Measurements from ENCODE around the gene SMPD1.
"Not testable (repeated sequence)": the region's sequence is repeated elsewhere in the genome, so short reads cannot be mapped to it uniquely, and the experiment has no call there.

Gene SMPD1

DNA sequence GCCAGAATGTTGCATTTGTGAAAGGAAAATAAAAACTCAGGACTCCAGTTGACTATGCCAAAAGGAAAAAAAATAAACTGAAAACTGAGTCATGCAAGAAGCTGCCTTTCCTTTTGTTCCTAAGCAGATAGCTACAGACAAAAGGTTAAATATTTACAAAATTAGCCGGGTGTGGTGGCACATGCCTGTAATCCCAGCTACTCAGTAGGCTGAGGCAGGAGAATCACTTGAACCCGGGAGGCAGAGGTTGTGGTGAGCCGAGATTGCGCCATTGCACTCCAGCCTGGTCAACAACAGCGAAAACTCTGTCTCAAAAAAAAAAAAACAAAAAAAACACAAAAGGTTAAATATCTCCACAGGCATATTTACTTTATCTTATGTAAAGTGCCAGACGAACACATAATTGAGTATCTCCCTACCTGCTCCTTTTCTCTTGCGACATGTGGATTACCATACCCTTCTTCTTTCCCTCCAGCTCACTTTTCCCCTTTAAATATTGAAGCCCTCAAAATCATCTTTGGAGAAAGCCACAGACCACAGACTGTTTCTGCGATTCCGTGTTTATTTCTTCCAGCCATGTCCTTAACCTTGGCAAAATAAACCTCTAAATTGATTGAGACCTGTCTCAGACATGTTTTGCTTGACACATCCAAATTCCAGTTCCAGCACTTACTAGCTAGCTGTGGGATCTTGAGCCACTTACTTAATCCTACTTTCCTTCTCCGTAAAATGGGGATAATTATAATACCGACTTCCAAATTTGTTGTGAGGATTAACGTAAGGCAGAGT lies 2.3 kb upstream of the SMPD1 start:
- CTCF ChIA-PET, result interaction anchor here (0.6 to 1.5 kb wide), 4 partner anchors 9 to 508 kb away, joined by 3 to 6 read pairs (median 4); no protein-coding TSS in a partner anchor
- no peak overlapping the region for H3K27ac ChIP-seq
- TF ChIP-seq, protein P1, sequence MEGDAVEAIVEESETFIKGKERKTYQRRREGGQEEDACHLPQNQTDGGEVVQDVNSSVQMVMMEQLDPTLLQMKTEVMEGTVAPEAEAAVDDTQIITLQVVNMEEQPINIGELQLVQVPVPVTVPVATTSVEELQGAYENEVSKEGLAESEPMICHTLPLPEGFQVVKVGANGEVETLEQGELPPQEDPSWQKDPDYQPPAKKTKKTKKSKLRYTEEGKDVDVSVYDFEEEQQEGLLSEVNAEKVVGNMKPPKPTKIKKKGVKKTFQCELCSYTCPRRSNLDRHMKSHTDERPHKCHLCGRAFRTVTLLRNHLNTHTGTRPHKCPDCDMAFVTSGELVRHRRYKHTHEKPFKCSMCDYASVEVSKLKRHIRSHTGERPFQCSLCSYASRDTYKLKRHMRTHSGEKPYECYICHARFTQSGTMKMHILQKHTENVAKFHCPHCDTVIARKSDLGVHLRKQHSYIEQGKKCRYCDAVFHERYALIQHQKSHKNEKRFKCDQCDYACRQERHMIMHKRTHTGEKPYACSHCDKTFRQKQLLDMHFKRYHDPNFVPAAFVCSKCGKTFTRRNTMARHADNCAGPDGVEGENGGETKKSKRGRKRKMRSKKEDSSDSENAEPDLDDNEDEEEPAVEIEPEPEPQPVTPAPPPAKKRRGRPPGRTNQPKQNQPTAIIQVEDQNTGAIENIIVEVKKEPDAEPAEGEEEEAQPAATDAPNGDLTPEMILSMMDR (conservative IDR thresholded peaks at IDR 0.05; ENCODE audit: low read depth), result no peak
- DNase-seq (ENCODE audit: low spot score), result no peak
- POLR2A ChIA-PET (ENCODE audit: low non-redundant PET), result no interaction called here

DNA sequence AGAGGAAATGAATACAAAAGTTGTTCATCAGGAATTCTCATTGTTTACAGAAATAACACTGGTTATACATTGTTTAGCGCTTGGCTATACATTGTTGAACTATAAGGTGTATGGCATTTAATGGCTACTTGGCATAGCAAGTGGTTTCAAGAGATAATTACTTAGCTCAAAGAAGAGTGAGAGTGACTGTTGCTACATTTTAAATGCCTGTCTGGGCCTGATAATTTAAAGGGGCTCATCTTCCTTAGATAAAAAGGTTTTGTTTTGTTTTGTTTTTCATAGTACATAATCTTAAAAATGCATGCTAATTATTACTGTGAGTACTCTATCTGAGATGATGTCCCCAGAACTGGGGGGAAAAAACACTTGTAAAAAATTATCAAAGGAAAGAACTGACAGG lies 1.5 kb upstream of the SMPD1 start:
- ChIA-PET CTCF (interaction anchor here (0.7 to 1.3 kb wide), 2 partner anchors 9 to 423 kb away, joined by 4 to 5 read pairs; no protein-coding TSS in a partner anchor), POLR2A (ENCODE audit: low non-redundant PET) (no interaction called here)
- TF ChIP-seq, protein P1 (conservative IDR thresholded peaks at IDR 0.05; ENCODE audit: low read depth), result no peak
- DNase-seq (ENCODE audit: low spot score), result no peak
- no peak overlapping the region for H3K27ac ChIP-seq

GRCh38 chr11:6390718-6391469 lies 620 bp downstream of the SMPD1 start:
- CTCF ChIA-PET, result interaction anchor here (0.6 to 1.4 kb wide), 2 partner anchors 11 to 14 kb away, joined by 6 to 8 read pairs; no protein-coding TSS in a partner anchor
- no peak for DNase-seq (ENCODE audit: low spot score)
- POLR2A ChIA-PET (ENCODE audit: low non-redundant PET), result no interaction called here
- H3K27ac ChIP-seq, result peak overlapping the region; percentile 91
- TF ChIP-seq, protein P1 (conservative IDR thresholded peaks at IDR 0.05; ENCODE audit: low read depth), result no peak

DNA sequence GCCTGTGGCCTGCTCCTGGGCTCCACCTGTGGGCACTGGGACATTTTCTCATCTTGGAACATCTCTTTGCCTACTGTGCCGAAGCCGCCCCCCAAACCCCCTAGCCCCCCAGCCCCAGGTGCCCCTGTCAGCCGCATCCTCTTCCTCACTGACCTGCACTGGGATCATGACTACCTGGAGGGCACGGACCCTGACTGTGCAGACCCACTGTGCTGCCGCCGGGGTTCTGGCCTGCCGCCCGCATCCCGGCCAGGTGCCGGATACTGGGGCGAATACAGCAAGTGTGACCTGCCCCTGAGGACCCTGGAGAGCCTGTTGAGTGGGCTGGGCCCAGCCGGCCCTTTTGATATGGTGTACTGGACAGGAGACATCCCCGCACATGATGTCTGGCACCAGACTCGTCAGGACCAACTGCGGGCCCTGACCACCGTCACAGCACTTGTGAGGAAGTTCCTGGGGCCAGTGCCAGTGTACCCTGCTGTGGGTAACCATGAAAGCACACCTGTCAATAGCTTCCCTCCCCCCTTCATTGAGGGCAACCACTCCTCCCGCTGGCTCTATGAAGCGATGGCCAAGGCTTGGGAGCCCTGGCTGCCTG lies 1.4 kb downstream of the SMPD1 start:
- CTCF ChIA-PET, result interaction anchor here (0.6 to 1.4 kb wide), 2 partner anchors 12 to 15 kb away, joined by 6 to 8 read pairs; no protein-coding TSS in a partner anchor

DNA sequence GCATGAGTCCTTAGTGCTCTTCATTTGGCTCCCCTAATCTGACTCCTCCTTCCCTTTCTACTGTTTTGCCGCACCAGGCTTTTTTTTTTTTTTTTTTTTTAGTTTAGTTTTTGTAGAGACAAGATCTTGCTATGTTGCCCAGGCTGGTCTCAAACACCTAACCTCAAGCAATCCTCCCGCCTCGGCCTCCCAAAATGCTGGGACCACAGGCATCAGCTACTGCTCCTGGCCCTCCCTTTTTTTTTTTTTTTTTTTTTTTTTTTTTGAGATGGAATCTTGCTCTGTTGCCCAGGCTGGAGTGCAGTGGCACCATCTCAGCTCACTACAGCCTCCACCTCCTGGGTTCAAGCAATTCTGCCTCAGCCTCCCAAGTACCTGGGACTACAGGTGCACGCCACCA lies 2.0 kb downstream of the SMPD1 start:
- H3K27ac ChIP-seq; POLR2A ChIA-PET (ENCODE audit: low non-redundant PET); DNase-seq (ENCODE audit: low spot score): not testable (repeated sequence)
- CTCF ChIA-PET, result interaction anchor here (0.5 kb wide), 1 partner anchor 581 kb away, joined by 3 read pairs; no protein-coding TSS in a partner anchor

More for the DNA sequence above, 1.4 kb downstream of the SMPD1 start:
- POLR2A ChIA-PET (ENCODE audit: low non-redundant PET), result no interaction called here
- H3K27ac ChIP-seq, result no peak overlapping the region; the same call in 1 of the 2 replicates
- TF ChIP-seq, protein P1 (conservative IDR thresholded peaks at IDR 0.05; ENCODE audit: low read depth), result no peak
- no peak for DNase-seq (ENCODE audit: low spot score)

DNA sequence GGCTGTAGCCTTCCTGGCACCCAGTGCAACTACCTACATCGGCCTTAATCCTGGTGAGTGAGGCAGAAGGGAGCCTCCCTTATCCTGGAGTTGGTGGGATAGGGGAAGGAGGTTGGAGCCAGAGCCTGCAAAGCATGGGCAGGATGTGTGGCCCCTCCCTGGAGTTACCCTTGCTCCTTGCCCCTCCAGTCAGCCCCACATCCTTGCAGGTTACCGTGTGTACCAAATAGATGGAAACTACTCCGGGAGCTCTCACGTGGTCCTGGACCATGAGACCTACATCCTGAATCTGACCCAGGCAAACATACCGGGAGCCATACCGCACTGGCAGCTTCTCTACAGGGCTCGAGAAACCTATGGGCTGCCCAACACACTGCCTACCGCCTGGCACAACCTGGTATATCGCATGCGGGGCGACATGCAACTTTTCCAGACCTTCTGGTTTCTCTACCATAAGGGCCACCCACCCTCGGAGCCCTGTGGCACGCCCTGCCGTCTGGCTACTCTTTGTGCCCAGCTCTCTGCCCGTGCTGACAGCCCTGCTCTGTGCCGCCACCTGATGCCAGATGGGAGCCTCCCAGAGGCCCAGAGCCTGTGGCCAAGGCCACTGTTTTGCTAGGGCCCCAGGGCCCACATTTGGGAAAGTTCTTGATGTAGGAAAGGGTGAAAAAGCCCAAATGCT lies 3.9 kb downstream of the SMPD1 start:
- DNase-seq (ENCODE audit: low spot score), result no peak
- ChIA-PET POLR2A (ENCODE audit: low non-redundant PET) (no interaction called here), CTCF (no interaction called here)
- TF ChIP-seq, protein P1 (conservative IDR thresholded peaks at IDR 0.05; ENCODE audit: low read depth), result no peak
- 0 out of 2 replicates have a peak overlapping the region, but pooled peaks have one; percentile 7 for H3K27ac ChIP-seq
